ENCODE data around the gene FUOM.

FUOM gene

GRCh38 chr10:133390597-133391248 lies 32.9 kb upstream of the FUOM start:
- TF ChIP-seq, protein P1, sequence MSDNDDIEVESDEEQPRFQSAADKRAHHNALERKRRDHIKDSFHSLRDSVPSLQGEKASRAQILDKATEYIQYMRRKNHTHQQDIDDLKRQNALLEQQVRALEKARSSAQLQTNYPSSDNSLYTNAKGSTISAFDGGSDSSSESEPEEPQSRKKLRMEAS (IDR thresholded peaks at IDR 0.05) = no peak
- TF ChIP-seq NFIC (IDR thresholded peaks at IDR 0.05) = no peak
- TF ChIP-seq, protein P2, sequence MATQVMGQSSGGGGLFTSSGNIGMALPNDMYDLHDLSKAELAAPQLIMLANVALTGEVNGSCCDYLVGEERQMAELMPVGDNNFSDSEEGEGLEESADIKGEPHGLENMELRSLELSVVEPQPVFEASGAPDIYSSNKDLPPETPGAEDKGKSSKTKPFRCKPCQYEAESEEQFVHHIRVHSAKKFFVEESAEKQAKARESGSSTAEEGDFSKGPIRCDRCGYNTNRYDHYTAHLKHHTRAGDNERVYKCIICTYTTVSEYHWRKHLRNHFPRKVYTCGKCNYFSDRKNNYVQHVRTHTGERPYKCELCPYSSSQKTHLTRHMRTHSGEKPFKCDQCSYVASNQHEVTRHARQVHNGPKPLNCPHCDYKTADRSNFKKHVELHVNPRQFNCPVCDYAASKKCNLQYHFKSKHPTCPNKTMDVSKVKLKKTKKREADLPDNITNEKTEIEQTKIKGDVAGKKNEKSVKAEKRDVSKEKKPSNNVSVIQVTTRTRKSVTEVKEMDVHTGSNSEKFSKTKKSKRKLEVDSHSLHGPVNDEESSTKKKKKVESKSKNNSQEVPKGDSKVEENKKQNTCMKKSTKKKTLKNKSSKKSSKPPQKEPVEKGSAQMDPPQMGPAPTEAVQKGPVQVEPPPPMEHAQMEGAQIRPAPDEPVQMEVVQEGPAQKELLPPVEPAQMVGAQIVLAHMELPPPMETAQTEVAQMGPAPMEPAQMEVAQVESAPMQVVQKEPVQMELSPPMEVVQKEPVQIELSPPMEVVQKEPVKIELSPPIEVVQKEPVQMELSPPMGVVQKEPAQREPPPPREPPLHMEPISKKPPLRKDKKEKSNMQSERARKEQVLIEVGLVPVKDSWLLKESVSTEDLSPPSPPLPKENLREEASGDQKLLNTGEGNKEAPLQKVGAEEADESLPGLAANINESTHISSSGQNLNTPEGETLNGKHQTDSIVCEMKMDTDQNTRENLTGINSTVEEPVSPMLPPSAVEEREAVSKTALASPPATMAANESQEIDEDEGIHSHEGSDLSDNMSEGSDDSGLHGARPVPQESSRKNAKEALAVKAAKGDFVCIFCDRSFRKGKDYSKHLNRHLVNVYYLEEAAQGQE (IDR thresholded peaks at IDR 0.05; ENCODE audit: low read depth) = no peak
- TF ChIP-seq CREB1 (IDR thresholded peaks at IDR 0.05; ENCODE audit: low read depth) = no peak
- TF ChIP-seq TAF1 (IDR thresholded peaks at IDR 0.05; ENCODE audit: low read depth) = no peak
- TF ChIP-seq EGR1 (IDR thresholded peaks at IDR 0.05) = no peak
- no peak for TF ChIP-seq TCF12 (IDR thresholded peaks at IDR 0.05; ENCODE audit: low read depth)
- no peak for TF ChIP-seq CEBPB (IDR thresholded peaks at IDR 0.05)
- TF ChIP-seq RAD21 (IDR thresholded peaks at IDR 0.05; ENCODE audit: low read depth) = no peak
- no peak for TF ChIP-seq EP300 (IDR thresholded peaks at IDR 0.05; ENCODE audit: borderline replicate concordance)
- TF ChIP-seq YY1 (IDR thresholded peaks at IDR 0.05; ENCODE audit: low read depth) = no peak

DNA sequence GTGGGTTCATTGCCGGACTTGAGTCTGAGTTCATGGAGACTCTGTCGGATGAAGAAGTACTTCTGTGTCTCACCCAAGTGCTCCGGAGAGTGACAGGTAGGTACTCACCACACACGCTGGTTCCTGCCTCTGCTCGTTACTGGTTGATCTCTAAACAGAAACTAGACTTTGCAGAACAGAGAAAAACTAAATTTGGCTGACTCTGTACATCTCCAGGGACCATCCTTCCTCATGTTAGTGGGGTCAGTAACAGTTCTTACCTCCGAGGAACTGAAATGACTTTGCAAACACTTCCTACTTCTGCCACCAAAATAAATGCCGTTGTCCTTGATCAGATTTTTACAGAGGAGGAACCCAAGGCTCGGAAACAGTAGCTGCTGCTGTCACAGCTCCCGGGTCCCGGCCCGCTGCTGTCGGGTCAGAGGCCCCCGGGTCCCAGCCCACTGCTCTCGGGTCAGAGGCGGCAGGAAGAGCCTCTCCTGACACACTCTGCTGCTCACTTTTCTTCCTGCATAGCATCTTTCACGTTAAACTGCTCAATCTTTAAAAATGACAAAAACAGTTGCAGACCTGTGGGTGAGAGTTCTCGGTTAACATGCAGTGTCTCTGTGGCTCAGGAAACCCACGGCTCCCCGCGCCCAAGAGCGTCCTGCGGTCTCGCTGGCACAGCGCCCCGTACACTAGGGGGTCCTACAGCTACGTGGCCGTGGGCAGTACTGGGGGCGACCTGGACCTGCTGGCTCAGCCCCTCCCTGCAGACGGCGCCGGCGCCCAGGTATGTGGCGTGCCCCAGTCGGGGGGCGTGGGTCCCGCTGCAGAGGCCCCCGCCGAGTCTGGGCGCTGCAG lies 31.4 kb upstream of the FUOM start:
- TF ChIP-seq CREB1 (IDR thresholded peaks at IDR 0.05; ENCODE audit: low read depth) = no peak
- no peak for TF ChIP-seq NFIC (IDR thresholded peaks at IDR 0.05)
- TF ChIP-seq EP300 (IDR thresholded peaks at IDR 0.05; ENCODE audit: borderline replicate concordance) = no peak
- no peak for TF ChIP-seq ZBTB7A (IDR thresholded peaks at IDR 0.05; ENCODE audit: low read depth)
- no peak for TF ChIP-seq TEAD4 (IDR thresholded peaks at IDR 0.05)
- no peak for TF ChIP-seq EGR1 (IDR thresholded peaks at IDR 0.05)
- TF ChIP-seq, protein P3, sequence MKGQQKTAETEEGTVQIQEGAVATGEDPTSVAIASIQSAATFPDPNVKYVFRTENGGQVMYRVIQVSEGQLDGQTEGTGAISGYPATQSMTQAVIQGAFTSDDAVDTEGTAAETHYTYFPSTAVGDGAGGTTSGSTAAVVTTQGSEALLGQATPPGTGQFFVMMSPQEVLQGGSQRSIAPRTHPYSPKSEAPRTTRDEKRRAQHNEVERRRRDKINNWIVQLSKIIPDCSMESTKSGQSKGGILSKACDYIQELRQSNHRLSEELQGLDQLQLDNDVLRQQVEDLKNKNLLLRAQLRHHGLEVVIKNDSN (IDR thresholded peaks at IDR 0.05) = no peak

- TF ChIP-seq TCF12 (IDR thresholded peaks at IDR 0.05; ENCODE audit: low read depth) = no peak
- TF ChIP-seq, protein P3 (IDR thresholded peaks at IDR 0.05) = no peak
- TF ChIP-seq, protein P1 (IDR thresholded peaks at IDR 0.05) = no peak
- no peak for TF ChIP-seq CREB1 (IDR thresholded peaks at IDR 0.05; ENCODE audit: low read depth)
- TF ChIP-seq TEAD4 (IDR thresholded peaks at IDR 0.05) = no peak
- TF ChIP-seq FOXM1 (IDR thresholded peaks at IDR 0.05; ENCODE audit: borderline replicate concordance, low read depth) = no peak
- TF ChIP-seq, protein P2 (IDR thresholded peaks at IDR 0.05; ENCODE audit: low read depth) = no peak
- no peak for TF ChIP-seq ZBTB7A (IDR thresholded peaks at IDR 0.05; ENCODE audit: low read depth)
- TF ChIP-seq EP300 (IDR thresholded peaks at IDR 0.05; ENCODE audit: borderline replicate concordance) = no peak
- no peak for TF ChIP-seq EGR1 (IDR thresholded peaks at IDR 0.05)
- no peak for TF ChIP-seq RAD21 (IDR thresholded peaks at IDR 0.05; ENCODE audit: low read depth)
- TF ChIP-seq YY1 (IDR thresholded peaks at IDR 0.05; ENCODE audit: low read depth) = no peak
- no peak for TF ChIP-seq NFIC (IDR thresholded peaks at IDR 0.05)
- TF ChIP-seq TAF1 (IDR thresholded peaks at IDR 0.05; ENCODE audit: low read depth) = no peak
- no peak for TF ChIP-seq CEBPB (IDR thresholded peaks at IDR 0.05)
These were observed 30.6 kb upstream of the FUOM start for GRCh38 chr10:133388236-133388972.

GRCh38 chr10:133385214-133385613 lies 27.4 kb upstream of the FUOM start:
- TF ChIP-seq RAD21 (IDR thresholded peaks at IDR 0.05; ENCODE audit: low read depth) = no peak
- TF ChIP-seq CREB1 (IDR thresholded peaks at IDR 0.05; ENCODE audit: low read depth) = no peak
- no peak for TF ChIP-seq TEAD4 (IDR thresholded peaks at IDR 0.05)
- TF ChIP-seq EP300 (IDR thresholded peaks at IDR 0.05; ENCODE audit: borderline replicate concordance) = no peak
- no peak for TF ChIP-seq YY1 (IDR thresholded peaks at IDR 0.05; ENCODE audit: low read depth)
- no peak for TF ChIP-seq NFIC (IDR thresholded peaks at IDR 0.05)
- TF ChIP-seq ZBTB7A (IDR thresholded peaks at IDR 0.05; ENCODE audit: low read depth) = no peak
- TF ChIP-seq CEBPB (IDR thresholded peaks at IDR 0.05) = no peak
- TF ChIP-seq EGR1 (IDR thresholded peaks at IDR 0.05) = no peak
- TF ChIP-seq, protein P1 (IDR thresholded peaks at IDR 0.05) = no peak
- TF ChIP-seq, protein P2 (IDR thresholded peaks at IDR 0.05; ENCODE audit: low read depth) = no peak
- TF ChIP-seq TCF12 (IDR thresholded peaks at IDR 0.05; ENCODE audit: low read depth) = no peak
- no peak for TF ChIP-seq FOXM1 (IDR thresholded peaks at IDR 0.05; ENCODE audit: borderline replicate concordance, low read depth)
- TF ChIP-seq, protein P3 (IDR thresholded peaks at IDR 0.05) = no peak

Measured in Ishikawa (cell line).